ENCODE results near the gene DLD. TPM values are rescaled to one million over a fixed set of nuclear protein-coding genes. Genes with fewer than 3 reads are reported as not detected.

DLD gene
- total RNA-seq, 1 experiment from 2014 or later = 72.1 TPM

- TF ChIP-seq, protein P1, sequence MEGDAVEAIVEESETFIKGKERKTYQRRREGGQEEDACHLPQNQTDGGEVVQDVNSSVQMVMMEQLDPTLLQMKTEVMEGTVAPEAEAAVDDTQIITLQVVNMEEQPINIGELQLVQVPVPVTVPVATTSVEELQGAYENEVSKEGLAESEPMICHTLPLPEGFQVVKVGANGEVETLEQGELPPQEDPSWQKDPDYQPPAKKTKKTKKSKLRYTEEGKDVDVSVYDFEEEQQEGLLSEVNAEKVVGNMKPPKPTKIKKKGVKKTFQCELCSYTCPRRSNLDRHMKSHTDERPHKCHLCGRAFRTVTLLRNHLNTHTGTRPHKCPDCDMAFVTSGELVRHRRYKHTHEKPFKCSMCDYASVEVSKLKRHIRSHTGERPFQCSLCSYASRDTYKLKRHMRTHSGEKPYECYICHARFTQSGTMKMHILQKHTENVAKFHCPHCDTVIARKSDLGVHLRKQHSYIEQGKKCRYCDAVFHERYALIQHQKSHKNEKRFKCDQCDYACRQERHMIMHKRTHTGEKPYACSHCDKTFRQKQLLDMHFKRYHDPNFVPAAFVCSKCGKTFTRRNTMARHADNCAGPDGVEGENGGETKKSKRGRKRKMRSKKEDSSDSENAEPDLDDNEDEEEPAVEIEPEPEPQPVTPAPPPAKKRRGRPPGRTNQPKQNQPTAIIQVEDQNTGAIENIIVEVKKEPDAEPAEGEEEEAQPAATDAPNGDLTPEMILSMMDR (IDR thresholded peaks at IDR 0.05) = no peak
- TF ChIP-seq TCF7 (CRISPR knock-in tag; IDR thresholded peaks at IDR 0.05; ENCODE audit: low read depth) = no peak
- no peak for TF ChIP-seq TP53 (CRISPR knock-in tag; IDR thresholded peaks at IDR 0.05)
- TF ChIP-seq, protein P2, sequence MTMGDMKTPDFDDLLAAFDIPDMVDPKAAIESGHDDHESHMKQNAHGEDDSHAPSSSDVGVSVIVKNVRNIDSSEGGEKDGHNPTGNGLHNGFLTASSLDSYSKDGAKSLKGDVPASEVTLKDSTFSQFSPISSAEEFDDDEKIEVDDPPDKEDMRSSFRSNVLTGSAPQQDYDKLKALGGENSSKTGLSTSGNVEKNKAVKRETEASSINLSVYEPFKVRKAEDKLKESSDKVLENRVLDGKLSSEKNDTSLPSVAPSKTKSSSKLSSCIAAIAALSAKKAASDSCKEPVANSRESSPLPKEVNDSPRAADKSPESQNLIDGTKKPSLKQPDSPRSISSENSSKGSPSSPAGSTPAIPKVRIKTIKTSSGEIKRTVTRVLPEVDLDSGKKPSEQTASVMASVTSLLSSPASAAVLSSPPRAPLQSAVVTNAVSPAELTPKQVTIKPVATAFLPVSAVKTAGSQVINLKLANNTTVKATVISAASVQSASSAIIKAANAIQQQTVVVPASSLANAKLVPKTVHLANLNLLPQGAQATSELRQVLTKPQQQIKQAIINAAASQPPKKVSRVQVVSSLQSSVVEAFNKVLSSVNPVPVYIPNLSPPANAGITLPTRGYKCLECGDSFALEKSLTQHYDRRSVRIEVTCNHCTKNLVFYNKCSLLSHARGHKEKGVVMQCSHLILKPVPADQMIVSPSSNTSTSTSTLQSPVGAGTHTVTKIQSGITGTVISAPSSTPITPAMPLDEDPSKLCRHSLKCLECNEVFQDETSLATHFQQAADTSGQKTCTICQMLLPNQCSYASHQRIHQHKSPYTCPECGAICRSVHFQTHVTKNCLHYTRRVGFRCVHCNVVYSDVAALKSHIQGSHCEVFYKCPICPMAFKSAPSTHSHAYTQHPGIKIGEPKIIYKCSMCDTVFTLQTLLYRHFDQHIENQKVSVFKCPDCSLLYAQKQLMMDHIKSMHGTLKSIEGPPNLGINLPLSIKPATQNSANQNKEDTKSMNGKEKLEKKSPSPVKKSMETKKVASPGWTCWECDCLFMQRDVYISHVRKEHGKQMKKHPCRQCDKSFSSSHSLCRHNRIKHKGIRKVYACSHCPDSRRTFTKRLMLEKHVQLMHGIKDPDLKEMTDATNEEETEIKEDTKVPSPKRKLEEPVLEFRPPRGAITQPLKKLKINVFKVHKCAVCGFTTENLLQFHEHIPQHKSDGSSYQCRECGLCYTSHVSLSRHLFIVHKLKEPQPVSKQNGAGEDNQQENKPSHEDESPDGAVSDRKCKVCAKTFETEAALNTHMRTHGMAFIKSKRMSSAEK (CRISPR knock-in tag; IDR thresholded peaks at IDR 0.05; ENCODE audit: borderline replicate concordance) = no peak
- no peak for TF ChIP-seq NR3C1 (CRISPR knock-in tag; conservative IDR thresholded peaks at IDR 0.05; ENCODE audit: low read depth)
- no peak for TF ChIP-seq NFE2L1 (CRISPR knock-in tag; IDR thresholded peaks at IDR 0.05)
Measured at GRCh38 chr7:107882766-107883165, 8.2 kb upstream of the DLD start (continued).

- ATAC-seq = no peak
- no peaks in the 10 kb centered on the region for H3K4me1 Mint-ChIP-seq
- TF ChIP-seq E2F5 (CRISPR knock-in tag; IDR thresholded peaks at IDR 0.05) = no peak
- no peak for TF ChIP-seq ZNF121 (CRISPR knock-in tag; IDR thresholded peaks at IDR 0.05)
- TF ChIP-seq PRDM15 (CRISPR knock-in tag; IDR thresholded peaks at IDR 0.05) = no peak
- TF ChIP-seq, protein P1 (IDR thresholded peaks at IDR 0.05) = no peak
- no peak for TF ChIP-seq PREB (CRISPR knock-in tag; IDR thresholded peaks at IDR 0.05; ENCODE audit: borderline replicate concordance)
- TF ChIP-seq, protein P3, sequence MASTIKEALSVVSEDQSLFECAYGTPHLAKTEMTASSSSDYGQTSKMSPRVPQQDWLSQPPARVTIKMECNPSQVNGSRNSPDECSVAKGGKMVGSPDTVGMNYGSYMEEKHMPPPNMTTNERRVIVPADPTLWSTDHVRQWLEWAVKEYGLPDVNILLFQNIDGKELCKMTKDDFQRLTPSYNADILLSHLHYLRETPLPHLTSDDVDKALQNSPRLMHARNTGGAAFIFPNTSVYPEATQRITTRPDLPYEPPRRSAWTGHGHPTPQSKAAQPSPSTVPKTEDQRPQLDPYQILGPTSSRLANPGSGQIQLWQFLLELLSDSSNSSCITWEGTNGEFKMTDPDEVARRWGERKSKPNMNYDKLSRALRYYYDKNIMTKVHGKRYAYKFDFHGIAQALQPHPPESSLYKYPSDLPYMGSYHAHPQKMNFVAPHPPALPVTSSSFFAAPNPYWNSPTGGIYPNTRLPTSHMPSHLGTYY (CRISPR knock-in tag; IDR thresholded peaks at IDR 0.05) = no peak
- no peak for TF ChIP-seq PRRX2 (CRISPR knock-in tag; IDR thresholded peaks at IDR 0.05)
- no peak for TF ChIP-seq ZNF416 (CRISPR knock-in tag; IDR thresholded peaks at IDR 0.05)
- no peak for TF ChIP-seq JAZF1 (CRISPR knock-in tag; IDR thresholded peaks at IDR 0.05)
- no peak for TF ChIP-seq ETV6 (CRISPR knock-in tag; IDR thresholded peaks at IDR 0.05)
- TF ChIP-seq ESRRA (CRISPR knock-in tag; IDR thresholded peaks at IDR 0.05; ENCODE audit: borderline replicate concordance) = no peak
- TF ChIP-seq USF2 (CRISPR knock-in tag; IDR thresholded peaks at IDR 0.05) = no peak
- TF ChIP-seq MYBL2 (CRISPR knock-in tag; IDR thresholded peaks at IDR 0.05) = no peak
Measured at GRCh38 chr7:107884066-107884818, 6.7 kb upstream of the DLD start.

More at GRCh38 chr7:107884066-107884818, 6.7 kb upstream of the DLD start:
- no peak for DNase-seq (ENCODE audit: low spot score)
- CTCF ChIA-PET = interaction anchor here (1.7 kb wide), 1 partner anchor 10 kb away, joined by 5 read pairs; no protein-coding TSS in a partner anchor
- peaks cover 5% of the 10 kb centered on the region; the same call in 1 of the 2 replicates for H3K36me3 Mint-ChIP-seq
- H3K27ac Mint-ChIP-seq = no peak overlapping the region
- peaks cover 11% of the 10 kb centered on the region for H3K27me3 Mint-ChIP-seq (ENCODE audit: low read depth)
- H3K9me3 Mint-ChIP-seq = peaks cover 11% of the 10 kb centered on the region
- POLR2A ChIA-PET = no interaction called here
- H3K4me3 Mint-ChIP-seq = no peak overlapping the region
